Activated CD4-positive, alpha-beta T cell treated with anti-CD3 and anti-CD28 coated beads for 24 hours (primary cell): ENCODE measurements around the gene KLK15.
"Not testable (repeated sequence)": the region's sequence is repeated elsewhere in the genome, so short reads cannot be mapped to it uniquely, and the experiment has no call there.

Experiments
- DNase-seq, 2 donors: peaks; one replicate each; pipeline ENCODE4 v3.0.0-alpha.2; 2020; ENCODE audit warnings: low read depth in 2 of 2

The KLK15 gene

DNA sequence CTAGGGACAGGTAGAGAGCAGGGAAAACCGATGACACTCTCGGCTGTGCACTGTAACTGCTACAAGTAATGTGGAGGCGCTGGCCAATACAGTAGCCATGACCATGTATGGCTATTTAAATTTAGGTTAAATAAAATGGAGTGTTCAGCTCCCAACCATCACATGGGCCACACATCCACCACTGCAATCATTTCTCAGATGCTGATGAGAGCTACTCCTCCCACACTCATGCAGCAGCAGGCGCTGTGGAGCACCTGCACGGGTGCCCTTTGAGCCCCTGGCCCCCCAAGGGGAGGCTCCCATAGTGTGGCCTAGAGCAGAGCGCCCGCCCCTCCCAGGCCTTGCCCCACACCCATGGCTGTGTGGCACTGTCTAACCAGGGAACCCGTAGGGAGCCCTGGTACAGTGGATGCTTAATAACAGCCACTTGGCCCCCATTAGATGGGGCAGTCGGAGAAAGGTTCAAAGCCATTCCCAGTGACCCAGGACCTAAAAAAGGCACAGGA is 37.2 kb downstream of the KLK15 start:
- no peak for DNase-seq

DNA sequence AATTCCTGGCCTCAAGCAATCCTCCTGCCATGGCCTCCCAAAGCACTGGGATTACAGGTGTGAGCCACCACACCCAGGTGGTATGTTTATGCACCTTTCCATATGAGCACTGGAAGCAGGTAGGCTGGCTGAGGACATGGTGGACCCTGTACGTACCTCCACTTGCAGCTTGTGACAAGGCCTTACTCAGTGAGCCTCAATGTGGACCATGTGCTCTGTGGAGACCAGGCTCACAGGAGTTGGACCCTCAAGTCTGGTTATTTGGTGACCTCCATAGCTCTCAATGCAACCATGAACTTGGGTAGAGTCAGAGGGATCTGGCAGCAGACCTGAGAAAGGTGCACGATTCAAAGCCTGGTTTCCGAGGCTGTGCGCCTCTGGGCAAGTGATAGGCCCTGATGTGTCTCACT is 37.7 kb downstream of the KLK15 start:
- DNase-seq, result no peak

DNA sequence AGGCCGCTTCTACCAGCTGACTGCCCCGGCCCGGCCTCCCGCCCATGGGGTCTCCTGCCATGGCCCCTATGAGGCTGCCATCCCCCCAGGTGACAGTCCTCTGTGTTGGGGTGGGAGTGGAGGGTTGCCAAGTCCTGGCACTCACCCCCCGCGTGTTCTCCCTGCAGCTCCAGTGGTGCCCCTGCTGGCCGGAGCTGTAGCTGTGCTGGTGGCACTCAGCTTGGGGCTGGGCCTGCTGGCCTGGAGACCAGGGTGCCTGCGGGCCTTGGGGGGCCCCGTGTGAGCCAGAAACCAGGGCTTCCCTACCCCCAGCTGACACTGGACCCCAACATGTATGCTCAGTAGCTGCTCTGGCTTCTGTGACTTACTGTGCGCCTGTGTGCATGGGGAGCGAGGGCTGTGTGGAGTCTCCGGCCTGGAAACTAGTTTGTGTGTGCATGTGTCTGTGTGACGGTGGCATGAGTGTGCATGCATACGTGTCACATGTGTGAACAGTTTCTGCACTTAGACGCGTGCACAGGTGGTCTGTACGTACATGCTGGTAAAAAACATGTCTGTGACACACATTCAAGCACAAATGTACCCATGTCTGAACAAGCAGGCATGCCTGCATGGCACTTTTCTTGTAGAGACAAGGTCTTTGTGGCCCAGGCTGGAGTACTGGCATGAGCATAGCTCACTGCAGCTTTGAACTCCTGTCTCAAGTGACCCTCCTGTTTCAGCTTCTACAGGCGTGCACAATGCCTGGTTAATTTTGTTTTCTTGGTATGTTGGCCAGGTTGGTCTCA is 38.3 kb downstream of the KLK15 start:
- peak; percentile 31 to 48 for DNase-seq

DNA sequence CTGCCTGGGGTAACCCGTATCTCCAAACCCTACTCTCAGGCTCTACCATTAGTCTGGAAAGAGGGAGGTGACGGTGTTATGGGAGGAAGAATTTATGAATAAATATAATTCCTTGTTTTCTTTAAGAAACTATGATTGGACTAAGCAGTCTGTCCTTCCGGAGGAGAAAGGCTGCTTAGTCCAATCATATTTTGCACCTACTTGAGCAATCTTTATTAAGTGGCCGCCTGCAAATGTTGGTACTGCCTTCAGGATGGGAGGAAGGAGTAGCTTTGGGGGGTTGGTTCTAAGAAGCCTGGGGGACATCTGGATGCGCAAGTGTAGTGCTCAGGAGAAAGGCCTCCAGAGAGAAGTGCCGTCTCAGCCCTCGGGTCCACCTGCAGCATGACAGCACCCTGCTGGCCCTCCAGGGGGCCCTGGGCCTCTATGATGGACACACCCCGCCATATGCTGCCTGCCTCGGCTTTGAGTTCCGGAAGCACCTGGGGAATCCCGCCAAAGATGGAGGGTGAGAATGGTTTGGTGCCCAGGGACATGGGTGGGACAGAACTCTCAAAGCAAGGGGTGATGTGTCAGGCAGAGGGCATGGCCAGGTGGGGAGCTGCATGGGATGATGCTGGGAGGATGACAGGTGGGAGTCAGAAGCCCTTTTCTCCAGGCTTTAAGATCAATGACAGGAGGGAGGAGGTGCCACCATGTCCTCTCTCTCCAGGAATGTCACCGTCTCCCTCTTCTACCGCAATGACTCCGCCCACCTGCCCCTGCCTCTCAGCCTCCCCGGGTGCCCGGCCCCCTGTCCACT is 39.1 kb downstream of the KLK15 start:
- no peak for DNase-seq

DNA sequence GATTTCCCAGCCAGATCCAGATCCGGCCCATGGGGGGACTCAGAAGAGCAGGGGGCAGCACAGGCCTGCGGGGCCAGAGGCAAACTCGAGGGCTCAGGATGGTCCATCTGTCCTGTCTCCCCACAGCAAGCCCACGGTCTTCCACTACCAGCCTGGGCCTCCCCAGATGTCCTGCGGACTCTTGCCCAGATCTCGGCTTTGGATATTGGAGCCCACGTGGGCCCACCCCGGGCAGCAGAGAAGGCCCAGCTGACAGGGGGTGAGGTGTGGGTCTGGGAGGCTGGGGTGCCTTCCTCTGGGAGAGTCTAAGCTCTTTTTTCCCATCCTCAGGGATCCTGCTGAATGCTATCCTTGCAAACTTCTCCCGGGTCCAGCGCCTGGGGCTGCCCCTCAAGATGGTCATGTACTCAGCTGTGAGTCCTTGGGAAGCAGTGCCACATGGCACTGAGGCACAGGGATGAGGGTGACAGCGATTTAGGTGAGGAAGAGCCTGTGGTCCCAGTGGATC is 39.8 kb downstream of the KLK15 start:
- DNase-seq, result no peak

DNA sequence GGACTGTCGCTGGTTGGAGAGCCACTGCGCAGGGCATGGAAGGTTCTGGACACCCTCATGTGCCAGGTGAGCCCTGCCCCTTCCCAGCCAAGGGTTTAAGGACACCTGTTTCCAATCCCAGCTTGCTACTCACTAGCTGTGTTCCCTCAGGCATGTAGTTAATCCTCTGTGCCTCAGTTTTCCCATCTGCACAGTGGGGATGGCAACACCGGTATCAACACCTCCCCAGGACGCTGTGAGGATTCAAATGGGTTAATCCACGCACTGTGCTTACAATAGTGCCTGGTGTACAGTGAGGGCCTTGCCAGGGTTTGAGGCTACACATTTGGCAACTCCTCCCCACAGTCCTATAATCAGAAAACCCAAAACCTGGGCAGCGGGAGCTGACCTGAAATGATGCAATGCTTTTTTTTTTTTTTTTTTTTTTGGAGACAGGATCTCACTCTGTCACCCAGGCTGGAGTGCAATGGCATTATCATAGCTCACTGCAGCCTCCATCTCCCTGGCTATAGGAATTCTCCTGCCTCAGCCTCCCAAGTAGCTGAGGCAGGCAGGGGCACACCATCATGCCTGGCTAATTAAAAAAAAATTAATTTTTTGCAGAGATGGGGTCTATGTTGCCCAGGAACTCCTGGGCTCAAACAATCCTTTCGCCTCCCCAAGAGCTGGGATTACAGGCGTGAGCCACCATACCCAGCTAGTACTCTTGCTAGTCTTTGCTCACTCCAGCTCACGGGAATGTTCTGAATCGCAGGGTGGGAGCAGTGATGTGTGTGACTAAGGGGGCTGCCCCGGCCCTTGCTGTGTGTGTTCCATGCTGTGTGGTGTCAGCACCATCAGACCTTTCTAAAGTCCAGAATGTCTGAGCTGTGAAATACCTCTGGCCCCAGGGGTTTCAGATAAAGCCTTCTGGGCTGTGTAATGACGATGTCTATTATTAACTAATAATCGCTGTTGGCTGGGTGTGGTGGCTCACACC is 40.8 kb downstream of the KLK15 start:
- no peak for DNase-seq

DNA sequence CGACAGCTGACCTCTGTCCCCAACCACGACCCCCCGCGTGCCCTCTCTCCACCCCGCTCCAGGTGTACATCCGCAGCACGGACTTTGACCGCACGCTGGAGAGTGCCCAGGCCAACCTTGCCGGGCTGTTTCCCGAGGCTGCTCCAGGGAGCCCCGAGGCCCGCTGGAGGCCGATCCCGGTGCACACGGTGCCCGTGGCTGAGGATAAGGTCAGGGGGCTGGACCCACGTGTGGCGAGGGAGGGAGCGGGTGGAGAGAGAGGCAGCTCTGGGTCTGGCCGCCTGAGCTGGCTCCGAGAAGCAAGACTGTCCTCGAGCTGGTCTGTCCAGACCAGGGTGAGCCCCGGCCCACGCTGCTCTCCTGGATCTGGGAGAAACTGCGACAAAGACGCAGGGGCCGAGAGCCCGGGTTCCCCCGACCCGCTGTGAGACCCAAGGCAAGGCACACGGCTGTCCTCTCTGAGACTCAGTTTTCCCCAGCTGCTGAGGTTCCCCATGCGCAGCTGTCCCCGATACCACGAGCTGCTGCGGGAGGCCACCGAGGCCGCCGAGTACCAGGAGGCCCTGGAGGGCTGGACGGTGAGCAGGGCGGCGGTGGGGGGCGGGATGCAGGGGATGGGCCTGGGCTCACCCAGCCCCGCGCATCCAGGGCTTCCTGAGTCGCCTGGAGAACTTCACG is 41.6 kb downstream of the KLK15 start:
- no peak for DNase-seq

DNA sequence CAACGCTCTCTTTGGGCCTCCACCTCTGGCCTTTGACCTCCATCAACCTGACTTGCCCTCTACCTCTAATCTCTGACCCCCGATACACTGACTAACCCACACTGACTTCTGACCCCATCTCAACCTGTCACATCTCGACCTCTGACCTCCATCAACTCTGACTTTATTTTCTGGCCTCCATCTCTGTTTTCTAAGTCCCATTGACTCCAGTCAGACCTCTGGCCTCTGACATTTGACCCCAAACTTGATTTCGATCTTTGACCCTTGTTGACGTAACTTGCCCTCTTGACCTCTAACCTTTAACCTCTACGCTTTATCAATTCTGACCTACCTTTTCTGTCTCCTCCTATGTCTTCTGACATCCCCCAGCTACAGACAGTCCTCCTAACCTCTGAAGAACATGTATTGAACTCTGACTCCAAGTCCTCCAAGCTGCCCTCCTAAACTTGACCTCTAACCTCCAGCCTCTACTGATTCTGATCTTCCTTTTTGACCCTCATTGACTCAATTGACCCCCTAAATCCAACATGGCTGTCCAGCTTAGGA is 42.4 kb downstream of the KLK15 start:
- DNase-seq, result no peak

DNA sequence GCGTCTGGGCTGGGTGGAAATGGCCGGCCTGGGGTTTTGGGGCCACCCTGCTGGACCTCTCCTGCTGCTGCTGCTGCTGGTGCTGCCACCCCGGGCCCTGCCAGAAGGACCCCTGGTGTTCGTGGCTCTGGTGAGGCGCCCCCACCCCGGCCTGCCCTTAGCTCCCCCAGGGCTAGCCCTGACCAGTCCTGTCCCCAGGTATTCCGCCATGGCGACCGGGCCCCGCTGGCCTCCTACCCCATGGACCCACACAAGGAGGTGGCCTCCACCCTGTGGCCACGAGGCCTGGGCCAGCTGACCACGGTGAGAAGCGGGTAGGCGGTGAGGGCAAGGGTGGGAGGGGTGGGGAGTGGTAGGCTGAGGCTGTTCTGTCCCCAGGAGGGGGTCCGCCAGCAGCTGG is 43.0 kb downstream of the KLK15 start, which contains the start of gene ACP4:
Gene ACP4, plus strand, starts transcription at position 20 of the 400 bp plus-strand sequence. Its CDS starts 0 bp downstream, at position 20.
- no peak for DNase-seq

DNA sequence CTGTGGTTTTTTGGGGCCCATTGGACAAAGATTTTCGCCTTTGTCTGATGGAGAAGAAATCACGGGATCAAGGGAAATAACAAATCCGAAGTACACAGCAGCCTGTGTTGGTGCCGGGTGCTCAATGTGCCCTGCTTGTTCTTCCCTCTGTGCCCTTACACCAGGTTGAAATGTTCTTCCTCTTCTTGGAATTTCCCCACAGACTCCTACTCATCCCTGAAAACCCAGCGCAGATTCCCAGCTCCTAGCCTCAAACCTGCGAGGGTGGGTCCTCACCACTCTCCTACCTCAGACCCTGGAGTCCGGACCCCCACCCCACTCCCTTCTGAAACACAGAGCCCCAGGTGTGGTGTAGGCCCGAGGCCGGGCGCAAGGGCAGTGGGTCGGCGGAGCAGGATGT is 48.0 kb downstream of the KLK15 start:
- DNase-seq, result no peak

DNA sequence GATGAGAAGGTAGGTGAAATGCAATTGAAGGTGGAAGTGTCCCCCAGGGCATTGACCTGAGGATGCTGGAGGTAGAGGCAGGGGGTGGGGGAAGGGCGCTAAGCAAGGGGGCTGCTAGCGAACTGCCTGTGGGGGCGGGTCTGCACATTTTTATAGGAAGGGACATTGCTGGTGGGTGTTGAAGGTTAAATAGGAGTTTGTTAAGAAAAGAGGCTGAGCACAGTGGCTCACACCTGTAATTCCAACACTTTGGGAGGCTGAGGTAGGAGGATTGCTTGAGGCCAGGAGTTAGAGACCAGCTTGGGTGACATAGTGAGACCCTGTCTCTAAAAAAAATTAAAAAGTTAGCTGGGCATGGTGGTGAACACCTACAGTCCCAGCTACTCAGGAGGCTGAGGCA is 48.7 kb downstream of the KLK15 start:
- no peak for DNase-seq

DNA sequence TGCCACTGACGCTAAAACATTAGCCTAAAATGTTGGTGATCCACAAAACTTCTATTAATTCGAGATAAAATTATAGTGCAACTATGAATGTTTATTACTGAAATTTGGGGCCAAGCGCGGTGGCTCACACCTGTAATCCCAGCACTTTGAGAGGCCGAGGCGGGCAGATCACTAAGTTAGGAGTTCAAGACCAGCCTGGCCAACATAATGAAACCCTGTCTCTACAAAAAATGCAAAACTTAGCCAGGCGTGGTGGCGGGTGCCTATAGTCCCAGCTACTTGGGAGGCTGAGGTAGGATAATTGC is 49.6 kb downstream of the KLK15 start:
- DNase-seq, result not testable (repeated sequence)

DNA sequence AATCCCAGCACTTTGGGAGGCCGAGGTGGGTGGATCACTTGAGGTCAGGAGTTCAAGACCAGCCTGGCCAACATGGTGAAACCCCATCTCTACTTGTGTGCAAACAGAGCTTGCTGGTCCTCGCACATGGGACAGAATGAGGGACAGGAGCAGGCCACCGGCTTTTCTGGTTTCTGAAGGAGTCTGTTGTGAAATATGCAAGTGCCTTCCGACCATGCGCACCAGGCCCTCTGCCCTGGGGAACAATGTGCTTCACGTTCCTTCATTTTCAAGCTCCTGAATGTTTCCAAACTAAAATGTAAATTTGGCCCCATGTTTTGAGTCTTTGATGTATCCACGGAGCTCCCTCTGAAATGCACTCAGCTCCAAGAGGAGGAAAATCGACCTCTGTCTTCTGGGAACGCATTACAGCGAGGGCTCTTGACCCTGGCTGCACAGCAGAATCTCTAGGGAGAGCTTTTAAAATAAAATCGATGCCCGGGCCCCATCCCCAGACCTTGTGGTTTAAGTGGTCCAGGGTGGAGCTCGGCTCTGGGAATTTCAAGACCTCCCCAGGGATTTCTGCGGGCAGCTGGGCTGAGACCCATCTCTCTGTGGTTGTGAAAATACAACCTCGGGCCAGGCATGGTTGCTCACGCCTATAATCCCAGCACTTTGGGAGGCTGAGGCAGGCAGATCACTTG is 52.5 kb downstream of the KLK15 start:
- DNase-seq, result no peak

DNA sequence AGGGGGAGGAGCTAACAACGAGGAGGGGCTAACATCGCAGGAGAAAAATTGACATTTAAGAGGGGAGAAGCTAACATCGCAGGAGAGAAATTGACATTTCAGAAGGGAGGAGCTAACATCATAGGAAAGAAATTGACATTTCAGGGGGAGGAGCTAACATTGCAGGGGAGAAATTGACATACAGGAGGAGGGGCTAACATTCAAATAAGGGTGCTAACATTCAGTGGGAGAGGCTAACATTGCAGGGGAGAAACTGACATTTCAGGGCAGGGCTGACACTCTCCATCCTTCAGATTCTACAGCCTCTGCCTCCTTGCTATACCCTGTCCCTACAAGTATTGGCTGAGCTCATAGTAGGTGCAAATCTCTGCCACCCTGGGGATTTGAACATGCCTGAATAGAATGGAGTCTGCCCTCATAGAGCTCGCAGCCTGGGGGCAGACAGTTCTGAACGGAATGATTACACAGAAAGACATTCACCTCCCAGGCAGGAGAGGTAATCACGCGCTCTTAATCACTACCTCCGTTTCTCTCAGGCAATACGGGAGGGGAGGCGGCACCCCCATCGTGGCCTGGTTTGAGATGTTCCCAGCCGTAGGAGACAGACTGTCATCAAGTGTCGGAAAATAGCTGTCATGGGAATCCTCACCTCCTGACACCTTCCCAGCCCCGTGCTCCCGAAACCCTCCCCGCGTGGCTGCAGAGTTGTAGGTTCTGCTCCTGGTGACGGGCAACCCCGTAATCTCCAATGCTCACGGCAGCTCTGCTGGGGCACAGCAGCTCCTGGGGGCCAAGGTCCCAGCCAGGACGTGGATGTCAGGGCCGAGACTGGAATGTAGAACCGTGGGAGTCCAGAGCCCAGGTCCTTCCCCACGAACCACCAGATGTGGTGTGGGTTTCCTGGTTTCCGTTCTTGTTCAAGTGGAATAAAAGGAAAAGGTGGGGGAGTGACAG is 53.6 kb downstream of the KLK15 start:
- no peak for DNase-seq

DNA sequence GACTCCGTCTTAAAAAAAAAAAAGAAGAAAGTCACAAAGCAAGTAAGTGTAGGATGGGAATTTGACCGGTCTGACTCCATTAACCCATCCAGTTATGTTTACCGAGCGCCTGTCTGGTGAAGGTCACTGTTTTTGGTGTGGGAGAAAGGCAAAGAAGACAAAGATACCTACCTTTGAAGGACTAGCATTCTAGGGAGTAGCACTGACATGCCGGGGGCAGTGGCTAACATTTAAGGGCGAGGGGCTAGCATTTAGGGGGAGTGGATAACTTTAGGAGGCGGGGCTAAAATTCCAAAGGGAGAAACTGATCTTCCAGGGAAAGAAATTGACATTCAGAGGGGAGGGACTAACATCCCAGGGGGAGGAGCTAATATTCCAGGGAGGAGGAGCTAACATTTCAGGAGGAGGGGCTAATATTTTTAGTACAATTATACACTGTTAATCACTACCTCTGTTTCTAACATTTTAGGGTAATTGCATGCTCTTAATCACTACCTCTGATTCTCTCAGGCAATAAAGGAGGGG is 54.4 kb downstream of the KLK15 start:
- DNase-seq, result no peak

DNA sequence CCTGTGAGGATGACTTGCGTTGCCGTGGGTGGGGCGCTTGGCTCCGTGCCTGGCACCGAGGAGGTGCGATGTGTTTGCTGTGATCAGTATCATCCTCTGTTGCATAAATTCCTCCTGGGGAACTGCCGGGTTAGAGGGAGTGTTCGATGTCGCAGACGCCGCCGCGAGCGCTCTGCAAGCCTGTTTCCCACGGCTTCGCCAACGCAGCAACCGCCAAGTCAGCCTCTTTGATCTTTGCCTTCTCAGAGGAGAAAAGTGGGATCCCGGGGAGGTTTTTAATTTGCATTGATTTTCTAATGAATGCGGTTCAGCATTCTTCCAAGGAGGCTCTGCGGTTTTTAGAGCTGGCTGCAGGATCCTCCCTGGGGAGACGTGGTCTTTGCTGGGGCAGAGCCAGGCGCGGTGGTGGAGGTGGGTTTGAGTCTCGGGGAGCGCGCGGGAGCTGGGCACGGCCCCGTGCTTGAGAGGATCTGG is 55.5 kb downstream of the KLK15 start:
- no peak for DNase-seq

DNA sequence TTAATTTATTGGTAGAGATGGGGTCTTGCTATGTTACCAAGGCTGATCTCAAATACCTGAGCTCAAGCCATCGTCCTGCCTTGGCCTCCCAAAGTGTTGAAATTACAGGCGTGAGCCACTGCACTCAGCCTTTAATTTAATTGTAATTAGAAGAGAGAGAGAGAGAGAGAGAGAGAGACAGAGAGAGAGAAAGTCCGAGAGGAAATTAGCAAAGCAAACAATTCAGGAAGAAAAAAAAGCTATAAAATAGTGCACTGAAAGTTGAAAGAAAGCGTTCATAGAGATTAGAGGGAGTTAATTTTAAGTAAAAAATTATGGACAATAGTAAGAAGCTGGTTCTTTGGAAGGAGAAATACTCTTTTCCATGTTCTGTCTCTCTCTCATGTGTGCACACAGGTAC is 56.1 kb downstream of the KLK15 start:
- DNase-seq, result no peak

DNA sequence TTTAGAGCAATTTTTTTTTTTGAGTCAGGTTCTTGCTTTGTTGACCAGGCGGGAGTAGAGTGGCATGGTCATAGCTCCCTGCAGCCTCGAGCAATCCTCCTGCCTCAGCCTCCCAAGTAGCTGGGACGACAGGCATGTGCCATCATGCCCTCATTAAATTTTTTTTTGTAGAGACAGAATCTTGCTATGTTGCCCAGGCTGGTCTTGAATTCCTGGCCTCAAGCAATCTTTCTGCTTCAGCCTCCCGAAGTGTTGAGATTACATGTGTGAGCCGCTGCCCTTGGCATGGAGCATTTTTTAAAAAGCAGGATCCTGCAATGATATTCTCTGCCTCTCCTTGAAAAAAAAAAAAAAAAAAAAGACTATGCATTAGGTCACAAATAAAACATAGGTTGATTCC is 57.2 kb downstream of the KLK15 start:
- DNase-seq, result no peak
